Posterior vena cava (tissue), 2 donors: Measurements from ENCODE around the gene HSD17B1. TPM values are rescaled to one million over a fixed set of nuclear protein-coding genes. Genes with fewer than 3 reads are reported as not detected.

Source experiments
- DNase-seq: peaks from one replicate; pipeline ENCODE4 v3.0.0-alpha.2; 2020; ENCODE audit warnings: low spot score
- intact Hi-C, 2 donors: fragments of 100-400 bp; cut with DNase I; formaldehyde crosslinking; loops; one replicate each; pipeline versions ENCODE4 v1.14.1 to v1.14.2; 2022 to 2023
- total RNA-seq, 2 donors: library from RNA; stranded (reverse); fragmentation: NEBNext Ultra II Directional; extraction: Animal tissue kit (Norgen Biotek cat#: 25700); gene quantifications; one replicate each; pipeline ENCODE4 v1.2.1, GENCODE V29; 2021
- donor health status: DM: yes; HTN: yes; CAD: no.
- donor health status: DM: yes; HTN: yes; CAD: no.

Gene HSD17B1
- total RNA-seq, 2 donors from 2014 or later = 0.67 to 1.2 TPM

GRCh38 chr17:42562388-42563142, 9.8 kb downstream of the HSD17B1 start:
- intact Hi-C loops = no loop called here
- DNase-seq = no peak

- intact Hi-C loops = no loop called here
- no peak for DNase-seq
These were observed 10.4 kb downstream of the HSD17B1 start for GRCh38 chr17:42563143-42563509.

GRCh38 chr17:42563543-42563942, 10.8 kb downstream of the HSD17B1 start:
- DNase-seq = no peak
- intact Hi-C loops = no loop called here

- intact Hi-C loops = no loop called here
- peak; percentile 71 for DNase-seq
These were observed 11.2 kb downstream of the HSD17B1 start for GRCh38 chr17:42563950-42564349.

- DNase-seq = peak; percentile 44
- intact Hi-C loops = no loop called here
These were observed 12.2 kb downstream of the HSD17B1 start for GRCh38 chr17:42564815-42565522.

GRCh38 chr17:42565523-42566214, 12.9 kb downstream of the HSD17B1 start:
- DNase-seq = peak; percentile 66
- intact Hi-C loops = no loop called here

GRCh38 chr17:42566215-42566882, 13.6 kb downstream of the HSD17B1 start:
- peak; percentile 62 for DNase-seq
- intact Hi-C loops = no loop called here

- intact Hi-C loops = no loop called here
These were observed 14.3 kb downstream of the HSD17B1 start, which contains the start of gene MLX for GRCh38 chr17:42566883-42567573. TSS of gene MLX (plus strand) at chr17:42567100. CDS start at chr17:42567125, 25 bp downstream.

GRCh38 chr17:42568341-42569111, 15.8 kb downstream of the HSD17B1 start:
- intact Hi-C loops = no loop called here
- peak; percentile 52 for DNase-seq

More at GRCh38 chr17:42566883-42567573, 14.3 kb downstream of the HSD17B1 start, which contains the start of gene MLX:
- DNase-seq = peak; percentile 98

- DNase-seq = no peak
- intact Hi-C loops = loop anchor here in 1 of 2 donors (10.0 kb wide), 1 partner anchor 113 kb away; the partner anchor contains the start of genes CCR10 and CNTNAP1
These were observed 18.9 kb downstream of the HSD17B1 start for GRCh38 chr17:42571435-42572225.

- intact Hi-C loops = loop anchor here in 1 of 2 donors (10.0 kb wide), 1 partner anchor 112 kb away; the partner anchor contains the start of genes CCR10 and CNTNAP1
- no peak for DNase-seq
These were observed 20.4 kb downstream of the HSD17B1 start for GRCh38 chr17:42573095-42573494.

- intact Hi-C loops = loop anchor here in 1 of 2 donors (10.0 kb wide), 1 partner anchor 110 kb away; the partner anchor contains the start of genes CCR10 and CNTNAP1
- DNase-seq = no peak
These were observed 21.7 kb downstream of the HSD17B1 start for GRCh38 chr17:42574463-42574862.

GRCh38 chr17:42577140-42577531, 24.4 kb downstream of the HSD17B1 start:
- intact Hi-C loops = loop anchor here (5.0 to 10.0 kb wide), 2 partner anchors 105 to 108 kb away; partner anchors contain the start of genes CCR10 (in 2 of the 2) and CNTNAP1 (in 2 of the 2)
- peak; percentile 69 for DNase-seq

GRCh38 chr17:42577532-42578281, 25.0 kb downstream of the HSD17B1 start, which contains the start of gene PSMC3IP:
TSS of gene PSMC3IP (minus strand) at chr17:42577729. CDS start at chr17:42577686, 43 bp downstream.
- intact Hi-C loops = loop anchor here (5.0 to 10.0 kb wide), 2 partner anchors 105 to 107 kb away; partner anchors contain the start of genes CCR10 (in 2 of the 2) and CNTNAP1 (in 2 of the 2)
- peak; percentile 99 for DNase-seq

- peak; percentile 90 for DNase-seq
- intact Hi-C loops = loop anchor here (5.0 to 10.0 kb wide), 2 partner anchors 104 to 106 kb away; partner anchors contain the start of genes CCR10 (in 2 of the 2) and CNTNAP1 (in 2 of the 2)
These were observed 25.7 kb downstream of the HSD17B1 start for GRCh38 chr17:42578282-42578869.
